Chondrocyte (in vitro differentiated cells): Measurements from ENCODE around the gene WNT7A. TPM values are rescaled to one million over a fixed set of nuclear protein-coding genes. Genes with fewer than 3 reads are reported as not detected.

Experiments
- DNase-seq: peaks from one replicate; pipeline ENCODE4 v3.0.0; 2021; ENCODE audit warnings: mixed read lengths, low spot score
- H3K27ac Mint-ChIP-seq: one replicate; pipeline ENCODE4 v1.8.0; 2021; ENCODE audit warnings: mild to moderate bottlenecking, moderate library complexity, mixed read lengths; ENCODE audit not compliant: unreplicated experiment
- H3K27me3 Mint-ChIP-seq: 2 replicates; pipeline ENCODE4 v1.8.0; 2021; ENCODE audit warnings: low read depth, mixed read lengths
- H3K36me3 Mint-ChIP-seq: 2 replicates; pipeline ENCODE4 v1.8.0; 2021; ENCODE audit warnings: low read depth, mixed read lengths
- H3K4me1 Mint-ChIP-seq: 2 replicates; pipeline ENCODE4 v1.8.0; 2021; ENCODE audit warnings: low read depth, mild to moderate bottlenecking, mixed read lengths
- H3K4me3 Mint-ChIP-seq: one replicate; pipeline ENCODE4 v1.8.0; 2021; ENCODE audit warnings: mild to moderate bottlenecking, moderate library complexity, mixed read lengths; ENCODE audit not compliant: unreplicated experiment
- H3K9me3 Mint-ChIP-seq: 2 replicates; pipeline ENCODE4 v1.8.0; 2021; ENCODE audit warnings: low read depth, mixed read lengths
- total RNA-seq: library from RNA; stranded (reverse); gene quantifications from 3 replicates; pipeline ENCODE4 v1.2.1, GENCODE V29; 2021
- TF ChIP-seq, protein P1 (sequence below): fragments of 200-600 bp; sonication (generic); IDR thresholded peaks from 2 replicates; pipeline ENCODE4 v1.5.0; 2021; ENCODE audit warnings: antibody characterized with exemption, mild to moderate bottlenecking, moderate library complexity

WNT7A gene
- total RNA-seq, 1 donor from 2014 or later, result not detected

DNA sequence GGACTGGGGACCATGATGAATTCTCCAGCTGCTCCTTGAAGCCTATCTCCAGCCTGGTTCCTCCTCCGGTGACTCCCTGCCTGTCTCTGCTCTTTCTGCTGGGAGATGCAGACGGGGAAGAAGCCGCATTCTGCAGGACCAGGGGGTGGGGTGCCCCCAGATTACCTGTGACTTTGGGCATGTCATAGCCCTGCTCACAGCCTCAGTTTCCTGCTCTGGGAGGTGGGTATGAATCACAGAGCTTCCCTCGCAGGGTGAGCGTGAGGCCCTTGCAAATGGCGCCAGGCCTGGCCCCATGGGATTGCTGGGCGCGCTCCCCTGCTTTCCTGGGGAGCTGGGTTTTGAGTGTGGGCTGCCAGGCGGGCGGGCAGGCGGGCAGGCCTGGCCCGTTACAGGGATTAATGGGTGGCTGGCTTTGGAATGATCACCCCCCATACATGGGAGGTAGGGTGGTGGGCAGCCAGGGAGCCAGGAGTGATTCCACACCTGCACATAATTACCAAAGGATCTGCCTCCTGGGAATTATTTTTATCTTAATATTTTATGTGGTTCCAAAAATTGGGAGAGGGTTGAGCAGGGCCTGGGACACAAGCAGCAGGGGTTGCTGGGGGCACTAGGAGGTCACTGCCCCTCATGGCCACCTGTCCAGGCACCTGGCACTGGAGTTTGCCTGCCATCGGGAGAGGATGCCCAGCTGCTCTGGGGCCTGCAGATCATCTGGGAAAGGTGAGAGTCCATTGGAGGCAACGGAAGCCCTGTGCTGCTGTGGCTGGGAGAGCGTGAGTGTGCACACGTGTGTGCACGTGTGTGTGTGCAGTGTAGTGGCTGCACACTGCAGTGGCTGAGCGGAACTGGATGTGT lies 106.8 kb downstream of the WNT7A start:
- Mint-ChIP-seq H3K27me3 (peaks cover 8% of the 10 kb centered on the region), H3K9me3 (no peaks in the 10 kb centered on the region), H3K4me1 (no peaks in the 10 kb centered on the region), H3K36me3 (no peaks in the 10 kb centered on the region), H3K27ac (no peak overlapping the region), H3K4me3 (no peak overlapping the region)
- TF ChIP-seq, protein P1, sequence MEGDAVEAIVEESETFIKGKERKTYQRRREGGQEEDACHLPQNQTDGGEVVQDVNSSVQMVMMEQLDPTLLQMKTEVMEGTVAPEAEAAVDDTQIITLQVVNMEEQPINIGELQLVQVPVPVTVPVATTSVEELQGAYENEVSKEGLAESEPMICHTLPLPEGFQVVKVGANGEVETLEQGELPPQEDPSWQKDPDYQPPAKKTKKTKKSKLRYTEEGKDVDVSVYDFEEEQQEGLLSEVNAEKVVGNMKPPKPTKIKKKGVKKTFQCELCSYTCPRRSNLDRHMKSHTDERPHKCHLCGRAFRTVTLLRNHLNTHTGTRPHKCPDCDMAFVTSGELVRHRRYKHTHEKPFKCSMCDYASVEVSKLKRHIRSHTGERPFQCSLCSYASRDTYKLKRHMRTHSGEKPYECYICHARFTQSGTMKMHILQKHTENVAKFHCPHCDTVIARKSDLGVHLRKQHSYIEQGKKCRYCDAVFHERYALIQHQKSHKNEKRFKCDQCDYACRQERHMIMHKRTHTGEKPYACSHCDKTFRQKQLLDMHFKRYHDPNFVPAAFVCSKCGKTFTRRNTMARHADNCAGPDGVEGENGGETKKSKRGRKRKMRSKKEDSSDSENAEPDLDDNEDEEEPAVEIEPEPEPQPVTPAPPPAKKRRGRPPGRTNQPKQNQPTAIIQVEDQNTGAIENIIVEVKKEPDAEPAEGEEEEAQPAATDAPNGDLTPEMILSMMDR, result no peak
- no peak for DNase-seq

DNA sequence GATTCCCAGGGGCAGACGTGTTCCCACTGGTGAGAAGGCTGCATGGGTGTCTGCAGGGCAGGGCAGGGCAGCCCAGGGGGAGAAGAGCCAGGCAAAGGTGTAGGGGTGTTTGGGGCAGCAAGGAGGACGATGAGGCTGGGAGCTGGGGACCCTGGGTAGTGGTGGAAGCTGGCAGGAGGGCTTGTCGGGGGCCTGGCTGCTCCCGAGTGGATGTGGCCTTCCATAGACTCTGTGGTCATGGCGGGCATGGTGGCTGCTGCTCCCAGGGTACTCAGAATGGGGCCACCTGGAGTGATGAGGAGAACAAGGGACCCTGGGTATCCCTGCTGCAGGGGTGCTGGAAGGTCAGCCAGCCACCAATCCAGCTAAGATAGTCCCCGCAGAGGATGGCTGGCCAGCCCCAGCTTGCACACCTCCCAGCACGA lies 107.5 kb downstream of the WNT7A start:
- Mint-ChIP-seq H3K4me1 (no peaks in the 10 kb centered on the region), H3K27me3 (peaks cover 8% of the 10 kb centered on the region), H3K4me3 (no peak overlapping the region), H3K9me3 (no peaks in the 10 kb centered on the region), H3K27ac (no peak overlapping the region), H3K36me3 (no peaks in the 10 kb centered on the region)
- TF ChIP-seq, protein P1, result no peak
- no peak for DNase-seq

DNA sequence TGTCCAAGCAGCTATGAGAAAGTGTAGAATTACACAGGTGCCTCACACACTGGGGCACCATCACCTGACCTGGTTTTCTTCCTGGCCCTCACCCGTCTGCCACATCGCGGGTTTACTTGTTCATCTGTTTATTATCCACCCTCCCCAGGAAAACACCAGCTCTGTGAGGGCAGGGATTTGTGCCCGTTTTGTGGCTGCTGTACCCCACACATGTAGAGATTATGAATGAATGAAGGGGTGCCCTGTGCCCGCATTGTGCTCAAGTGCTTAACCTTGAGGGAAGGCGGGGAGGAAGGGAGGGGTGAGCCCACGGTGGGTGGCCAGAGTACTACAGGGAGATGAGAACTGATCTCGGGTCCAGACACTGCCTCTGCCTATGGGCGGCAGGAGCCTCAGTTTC lies 108.4 kb downstream of the WNT7A start:
- Mint-ChIP-seq H3K27me3 (peaks cover 9% of the 10 kb centered on the region), H3K27ac (no peak overlapping the region), H3K4me1 (no peaks in the 10 kb centered on the region), H3K36me3 (no peaks in the 10 kb centered on the region), H3K4me3 (no peak overlapping the region), H3K9me3 (no peaks in the 10 kb centered on the region)
- no peak for DNase-seq
- TF ChIP-seq, protein P1, result no peak

DNA sequence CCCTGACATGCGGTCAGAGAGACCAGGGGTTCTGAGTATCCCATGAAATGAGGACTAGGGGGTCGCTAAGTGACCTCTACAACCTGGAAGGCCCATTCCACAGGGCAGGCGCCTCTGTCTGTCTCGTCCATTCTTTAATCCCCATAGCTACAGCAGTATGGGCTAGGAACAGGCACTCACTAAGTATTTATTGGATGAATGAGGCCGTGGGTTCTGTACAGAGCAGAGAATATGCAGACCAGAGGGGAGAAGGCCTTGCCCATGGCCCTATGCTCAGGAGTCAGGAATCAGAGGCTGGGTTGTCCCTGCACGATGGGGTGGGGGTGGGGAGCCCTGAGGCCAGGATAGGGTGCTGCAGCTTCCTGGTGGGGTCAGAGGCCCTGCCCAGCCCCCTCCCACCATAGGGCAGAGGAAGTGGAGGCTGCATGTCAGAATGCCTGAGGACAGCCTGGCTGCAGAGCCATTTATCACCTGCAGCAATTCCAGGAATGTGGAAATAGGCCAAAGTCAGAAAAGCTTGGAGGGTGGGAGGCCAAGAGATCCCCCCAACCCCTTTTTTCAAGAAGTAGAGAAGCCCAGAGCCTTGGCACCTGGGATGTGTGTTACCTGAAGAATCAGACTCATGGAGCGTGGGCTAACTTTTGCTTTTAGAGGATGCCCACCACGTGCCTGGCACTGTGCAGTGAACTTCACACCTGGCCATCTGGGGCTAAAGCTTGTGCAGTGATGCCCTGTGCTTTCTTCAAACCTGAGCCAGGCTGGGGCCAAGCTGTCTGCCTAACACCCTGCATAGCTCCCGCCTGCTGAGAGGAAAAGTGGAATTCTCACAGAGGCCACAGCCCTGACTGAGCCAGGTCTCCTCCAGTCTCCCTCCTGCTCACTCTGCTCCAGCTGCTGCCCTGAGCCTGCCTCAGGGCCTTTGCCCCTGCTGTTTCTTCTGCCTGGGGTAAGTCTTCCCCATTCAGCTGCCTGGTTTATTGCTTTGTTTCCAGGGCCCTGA lies 109.4 kb downstream of the WNT7A start:
- Mint-ChIP-seq H3K27me3 (peaks cover 10% of the 10 kb centered on the region), H3K4me3 (no peak overlapping the region), H3K4me1 (no peaks in the 10 kb centered on the region), H3K9me3 (no peaks in the 10 kb centered on the region), H3K36me3 (no peaks in the 10 kb centered on the region), H3K27ac (no peak overlapping the region)
- TF ChIP-seq, protein P1, result no peak
- peak; percentile 56 for DNase-seq

DNA sequence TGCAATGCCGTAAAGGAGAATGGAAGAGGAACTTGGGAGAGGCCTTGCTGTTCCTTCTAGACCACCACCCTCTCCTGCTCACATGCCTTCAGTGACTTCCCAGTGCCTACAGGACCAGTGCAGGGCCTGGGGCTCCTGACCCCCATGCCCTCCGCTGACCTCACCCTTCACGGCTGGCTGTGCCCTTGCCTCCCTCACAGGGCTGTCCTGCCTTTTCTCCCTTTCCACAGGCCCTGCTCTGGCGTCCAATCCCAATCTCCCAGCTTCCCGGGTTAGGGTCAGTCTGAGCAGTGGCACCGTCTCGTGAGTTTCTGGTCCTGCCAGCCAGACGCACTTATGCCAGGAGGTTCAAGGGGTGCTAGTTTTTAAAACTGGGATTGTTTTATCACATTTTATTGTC lies 110.4 kb downstream of the WNT7A start:
- H3K27ac Mint-ChIP-seq, result no peak overlapping the region
- H3K36me3 Mint-ChIP-seq, result no peaks in the 10 kb centered on the region
- H3K4me3 Mint-ChIP-seq, result no peak overlapping the region
- peaks cover 15% of the 10 kb centered on the region for H3K27me3 Mint-ChIP-seq
- DNase-seq, result peak; percentile 56
- no peaks in the 10 kb centered on the region for H3K9me3 Mint-ChIP-seq
- no peaks in the 10 kb centered on the region for H3K4me1 Mint-ChIP-seq
- TF ChIP-seq, protein P1, result no peak
